Prostate gland (tissue), 2 donors: Measurements from ENCODE around the gene PADI1.

ENCODE experiments used
- POLR2A ChIP-seq: fragments of 450-650 bp; IDR thresholded peaks from one replicate; pipeline ENCODE4 v1.6.1; 2016; ENCODE audit warnings: antibody characterized with exemption, mild to moderate bottlenecking
- POLR2AphosphoS5 ChIP-seq: sonication (generic); formaldehyde crosslinking; IDR thresholded peaks from one replicate; pipeline ENCODE4 v1.6.1; 2017; ENCODE audit warnings: antibody characterized with exemption
- TF ChIP-seq, protein P1 (sequence below), 4 experiments: fragments of 200-600 bp in 2 of 4; fragments of 450-650 bp in 2 of 4; sonication (generic) in 2 of 4; IDR thresholded peaks; 1 replicate in 3 of 4; 2 replicates in 1 of 4; pipeline ENCODE4 v1.5.1; 2016 to 2019; ENCODE audit warnings: antibody characterized with exemption in 4 of 4, mild to moderate bottlenecking in 2 of 4, moderate library complexity in 2 of 4

DNA sequence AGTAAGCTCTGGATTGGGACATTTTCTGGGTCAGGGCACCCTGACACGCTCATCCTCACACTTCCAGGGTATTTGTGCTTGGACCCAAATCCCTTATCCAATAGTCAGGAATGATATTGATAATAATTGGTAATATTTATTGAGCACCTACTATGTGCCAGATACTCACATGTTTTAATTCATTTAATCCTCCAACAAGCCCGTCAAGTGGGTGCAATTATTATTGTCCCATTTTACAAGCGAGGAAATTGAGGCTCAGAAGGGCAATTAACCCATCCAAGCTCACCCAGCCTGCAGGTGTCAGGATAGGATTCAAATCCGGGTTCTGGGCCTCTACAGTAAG lies 32.6 kb downstream of the PADI1 start:
- TF ChIP-seq POLR2A (no peak), POLR2AphosphoS5 (no peak)
- TF ChIP-seq, protein P1, sequence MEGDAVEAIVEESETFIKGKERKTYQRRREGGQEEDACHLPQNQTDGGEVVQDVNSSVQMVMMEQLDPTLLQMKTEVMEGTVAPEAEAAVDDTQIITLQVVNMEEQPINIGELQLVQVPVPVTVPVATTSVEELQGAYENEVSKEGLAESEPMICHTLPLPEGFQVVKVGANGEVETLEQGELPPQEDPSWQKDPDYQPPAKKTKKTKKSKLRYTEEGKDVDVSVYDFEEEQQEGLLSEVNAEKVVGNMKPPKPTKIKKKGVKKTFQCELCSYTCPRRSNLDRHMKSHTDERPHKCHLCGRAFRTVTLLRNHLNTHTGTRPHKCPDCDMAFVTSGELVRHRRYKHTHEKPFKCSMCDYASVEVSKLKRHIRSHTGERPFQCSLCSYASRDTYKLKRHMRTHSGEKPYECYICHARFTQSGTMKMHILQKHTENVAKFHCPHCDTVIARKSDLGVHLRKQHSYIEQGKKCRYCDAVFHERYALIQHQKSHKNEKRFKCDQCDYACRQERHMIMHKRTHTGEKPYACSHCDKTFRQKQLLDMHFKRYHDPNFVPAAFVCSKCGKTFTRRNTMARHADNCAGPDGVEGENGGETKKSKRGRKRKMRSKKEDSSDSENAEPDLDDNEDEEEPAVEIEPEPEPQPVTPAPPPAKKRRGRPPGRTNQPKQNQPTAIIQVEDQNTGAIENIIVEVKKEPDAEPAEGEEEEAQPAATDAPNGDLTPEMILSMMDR (IDR thresholded peaks at IDR 0.05) = no peak
